Naive B cell (primary cell): ENCODE data around the gene ZNF467. TPM values are rescaled to one million over a fixed set of nuclear protein-coding genes. Genes with fewer than 3 reads are reported as not detected.

Experiments used
- ATAC-seq, 2 donors: fragments of 150-1000 bp; cut with Tn5 transposase; 2 replicates each; pipeline ENCODE4 v1.10.0; 2021; ENCODE audit warnings: low read depth in 2 of 2, mild to moderate bottlenecking in 2 of 2, moderate library complexity in 2 of 2
- DNase-seq: peaks from one replicate; pipeline ENCODE4 v3.0.0; 2022
- H3K27ac Mint-ChIP-seq, 6 donors: one replicate each; pipeline ENCODE4 v1.8.0; 2020 to 2022; ENCODE audit warnings: mild to moderate bottlenecking in 6 of 6, mixed read lengths in 6 of 6, moderate library complexity in 5 of 6, inconsistent platforms in 2 of 6
- H3K27me3 Mint-ChIP-seq, 3 donors: one replicate each; pipeline ENCODE4 v1.8.0; 2021 to 2022; ENCODE audit warnings: mixed read lengths in 3 of 3, mild to moderate bottlenecking in 1 of 3
- H3K36me3 Mint-ChIP-seq, 2 donors: one replicate each; pipeline ENCODE4 v1.8.0; 2020 to 2022; ENCODE audit warnings: mixed read lengths in 2 of 2, inconsistent platforms in 1 of 2, mild to moderate bottlenecking in 1 of 2
- H3K4me1 Mint-ChIP-seq, 3 donors: one replicate each; pipeline ENCODE4 v1.8.0; 2020 to 2022; ENCODE audit warnings: mixed read lengths in 3 of 3, inconsistent platforms in 1 of 3, mild to moderate bottlenecking in 1 of 3, moderate library complexity in 1 of 3
- H3K4me3 Mint-ChIP-seq, 8 donors: one replicate each; pipeline ENCODE4 v1.8.0; 2020 to 2022; ENCODE audit warnings: mild to moderate bottlenecking in 8 of 8, mixed read lengths in 8 of 8, moderate library complexity in 8 of 8, inconsistent platforms in 2 of 8
- H3K9me3 Mint-ChIP-seq, 7 donors: one replicate each; pipeline ENCODE4 v1.8.0; 2020 to 2022; ENCODE audit warnings: mixed read lengths in 7 of 7, mild to moderate bottlenecking in 5 of 7, inconsistent platforms in 2 of 7, moderate library complexity in 1 of 7
- polyA plus RNA-seq, 6 donors: library from polyadenylated mRNA; unstranded; fragments of 300-500 nt; fragmentation: Illumina TruSeq; gene quantifications; one replicate each; pipeline ENCODE4 v1.2.3, GENCODE V29; 2021; ENCODE audit warnings: low read depth in 6 of 6

Gene ZNF467
- polyA plus RNA-seq, 6 donors from 2014 or later: 0.15 to 1.2 (median 0.46) TPM; not detected in 2

- Mint-ChIP-seq H3K27me3 (no peaks in the 10 kb centered on the region), H3K27ac (peak overlapping the region in 2 of 6 donors; percentile 5 to 6), H3K4me1 (no peaks in the 10 kb centered on the region), H3K9me3 (no peaks in the 10 kb centered on the region), H3K36me3 (peaks cover 4 to 8% of the 10 kb centered on the region in 2 donors), H3K4me3 (no peak overlapping the region)
- DNase-seq: no peak
- ATAC-seq: no peak
Observed at GRCh38 chr7:149727053-149727898, 46.1 kb downstream of the ZNF467 start.

- Mint-ChIP-seq H3K36me3 (no peaks in the 10 kb centered on the region), H3K27ac (peak overlapping the region in 1 of 6 donors; percentile 24)
- DNase-seq: no peak
Observed at GRCh38 chr7:149725916-149726315, 47.5 kb downstream of the ZNF467 start.

DNA sequence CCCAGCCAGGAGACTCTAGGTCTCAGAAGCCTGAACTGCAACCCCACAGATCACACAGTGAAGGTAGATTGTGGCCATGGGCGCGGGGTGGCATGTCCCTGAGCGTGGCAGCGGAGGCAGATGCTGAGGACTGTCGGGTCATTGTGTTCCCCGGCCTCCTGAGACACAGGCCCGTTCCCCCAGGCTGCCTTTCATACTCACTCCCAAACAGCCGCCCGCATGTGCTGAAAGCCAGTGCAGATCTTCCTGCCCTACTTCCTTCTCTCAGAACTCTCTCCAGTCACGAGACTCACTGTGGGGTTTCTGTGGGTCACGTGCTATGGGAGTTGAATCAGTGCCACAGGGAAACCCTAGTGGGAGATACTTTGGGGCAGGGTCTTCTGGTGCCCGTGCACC is 48.0 kb downstream of the ZNF467 start:
- Mint-ChIP-seq H3K27ac (no peak overlapping the region), H3K9me3 (no peaks in the 10 kb centered on the region)

More at GRCh38 chr7:149725916-149726315, 47.5 kb downstream of the ZNF467 start:
- Mint-ChIP-seq H3K4me3 (no peak overlapping the region), H3K9me3 (no peaks in the 10 kb centered on the region), H3K4me1 (no peaks in the 10 kb centered on the region), H3K27me3 (no peaks in the 10 kb centered on the region)
- no peak for ATAC-seq

GRCh38 chr7:149724661-149725425 is 48.5 kb downstream of the ZNF467 start:
- DNase-seq: no peak
- no peak for ATAC-seq
- Mint-ChIP-seq H3K9me3 (no peaks in the 10 kb centered on the region), H3K27me3 (no peaks in the 10 kb centered on the region), H3K4me3 (no peak overlapping the region), H3K27ac (no peak overlapping the region), H3K36me3 (peaks cover 0 to 9% of the 10 kb centered on the region in 2 donors), H3K4me1 (peaks cover 0 to 7% (median 0%) of the 10 kb centered on the region in 3 donors)

More for the DNA sequence above, 48.0 kb downstream of the ZNF467 start:
- ATAC-seq (no peak), DNase-seq (no peak)
- Mint-ChIP-seq H3K36me3 (peaks cover 0 to 4% of the 10 kb centered on the region in 2 donors), H3K4me3 (no peak overlapping the region), H3K27me3 (no peaks in the 10 kb centered on the region), H3K4me1 (peaks cover 0 to 3% (median 0%) of the 10 kb centered on the region in 3 donors)

GRCh38 chr7:149723795-149724495 is 49.4 kb downstream of the ZNF467 start:
- Mint-ChIP-seq H3K9me3 (no peaks in the 10 kb centered on the region), H3K27ac (peak overlapping the region in 1 of 6 donors; percentile 51), H3K36me3 (peaks cover 0 to 9% of the 10 kb centered on the region in 2 donors), H3K4me1 (peaks cover 0 to 7% (median 0%) of the 10 kb centered on the region in 3 donors), H3K4me3 (no peak overlapping the region), H3K27me3 (no peaks in the 10 kb centered on the region)
- DNase-seq (no peak), ATAC-seq (no peak)

GRCh38 chr7:149723082-149723767 is 50.2 kb downstream of the ZNF467 start:
- no peak overlapping the region for H3K4me3 Mint-ChIP-seq
- H3K9me3 Mint-ChIP-seq: no peaks in the 10 kb centered on the region

DNA sequence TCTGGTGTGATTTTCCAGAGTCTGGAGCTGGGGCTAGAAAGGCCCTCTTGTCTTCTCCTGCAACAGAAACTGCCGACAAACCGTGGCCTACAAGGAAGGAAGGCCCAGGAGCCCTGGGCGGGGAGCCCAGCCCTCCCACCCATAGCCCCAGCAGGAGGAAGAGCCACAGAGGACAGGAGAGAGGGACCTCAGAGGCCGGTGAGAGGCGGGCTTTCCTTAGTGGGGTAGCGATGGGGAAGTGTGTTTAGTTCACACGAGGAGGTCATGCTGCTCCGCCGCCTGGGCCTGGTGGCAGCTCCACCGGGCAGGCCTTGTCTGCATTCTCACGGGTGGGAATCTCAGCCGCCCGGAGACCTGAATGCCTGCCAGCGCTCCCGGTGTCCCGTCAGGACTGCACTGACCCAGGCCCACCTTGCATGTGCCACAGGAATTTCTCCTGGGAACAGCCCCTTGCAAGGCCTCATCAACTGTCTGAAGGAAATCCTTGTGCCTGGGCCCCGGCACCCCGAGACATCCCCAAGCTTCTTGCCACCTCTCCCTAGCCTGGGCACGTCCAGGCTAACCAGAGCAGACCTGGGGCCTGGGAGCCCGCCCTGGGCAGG is 50.9 kb downstream of the ZNF467 start:
- H3K36me3 Mint-ChIP-seq: peaks cover 0 to 9% of the 10 kb centered on the region in 2 donors
- DNase-seq (no peak), ATAC-seq (no peak)
- no peak overlapping the region for H3K27ac Mint-ChIP-seq
- no peaks in the 10 kb centered on the region for H3K9me3 Mint-ChIP-seq
- H3K4me3 Mint-ChIP-seq: no peak overlapping the region
- peaks cover 0 to 7% (median 4%) of the 10 kb centered on the region in 3 donors for H3K4me1 Mint-ChIP-seq
- H3K27me3 Mint-ChIP-seq: no peaks in the 10 kb centered on the region

More at GRCh38 chr7:149723082-149723767, 50.2 kb downstream of the ZNF467 start:
- H3K27ac Mint-ChIP-seq: no peak overlapping the region
- H3K36me3 Mint-ChIP-seq: peaks cover 0 to 9% of the 10 kb centered on the region in 2 donors
- peaks cover 0 to 7% (median 4%) of the 10 kb centered on the region in 3 donors for H3K4me1 Mint-ChIP-seq
- no peak for DNase-seq
- H3K27me3 Mint-ChIP-seq: no peaks in the 10 kb centered on the region
- ATAC-seq: no peak

- ATAC-seq: no peak
- Mint-ChIP-seq H3K4me1 (peaks cover 4 to 15% (median 11%) of the 10 kb centered on the region in 3 donors), H3K27ac (no peak overlapping the region), H3K9me3 (no peaks in the 10 kb centered on the region), H3K4me3 (no peak overlapping the region), H3K36me3 (peaks cover 0 to 9% of the 10 kb centered on the region in 2 donors), H3K27me3 (no peaks in the 10 kb centered on the region)
- no peak for DNase-seq
Observed at GRCh38 chr7:149721084-149721601, 52.2 kb downstream of the ZNF467 start.

DNA sequence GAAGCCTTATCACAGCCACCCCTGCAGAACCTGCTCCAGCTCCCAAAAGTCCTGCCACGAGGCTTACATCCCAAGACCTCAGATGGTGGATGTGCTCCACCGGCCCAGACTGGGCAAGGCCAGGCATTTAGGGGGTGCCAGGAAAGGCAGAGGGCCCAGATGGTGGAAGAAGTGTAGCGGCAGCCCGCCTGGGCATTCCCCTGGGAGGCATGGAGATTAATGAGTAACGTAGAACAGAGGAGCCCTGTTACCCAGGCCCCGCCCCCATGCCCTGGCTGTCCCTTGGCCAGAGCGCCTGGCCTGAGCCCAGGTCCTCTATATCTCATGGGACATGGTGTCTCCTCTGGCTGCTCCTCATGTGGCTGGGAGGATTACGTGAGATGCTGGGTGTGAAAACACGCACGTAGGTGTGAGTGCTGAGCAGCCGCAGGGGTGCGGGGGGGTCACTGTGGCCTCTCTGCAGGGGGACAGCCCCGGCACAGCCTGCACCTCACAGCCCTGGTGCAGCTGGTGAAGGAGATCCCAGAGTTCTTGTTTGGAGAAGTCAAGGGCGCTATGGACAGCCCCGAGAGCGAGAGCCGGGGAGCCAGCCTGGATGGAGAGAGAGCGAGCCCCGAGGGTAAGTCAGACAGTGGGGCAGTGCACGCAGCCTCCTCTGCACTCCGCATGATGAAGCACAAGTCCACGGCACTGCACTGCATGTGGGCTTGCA is 52.9 kb downstream of the ZNF467 start:
- ATAC-seq (no peak), DNase-seq (no peak)
- H3K4me3 Mint-ChIP-seq: no peak overlapping the region
- peak overlapping the region in 1 of 6 donors; percentile 30 for H3K27ac Mint-ChIP-seq
- no peaks in the 10 kb centered on the region for H3K9me3 Mint-ChIP-seq
- H3K27me3 Mint-ChIP-seq: no peaks in the 10 kb centered on the region
- H3K4me1 Mint-ChIP-seq: peaks cover 10 to 21% (median 17%) of the 10 kb centered on the region in 3 donors
- H3K36me3 Mint-ChIP-seq: peaks cover 0 to 9% of the 10 kb centered on the region in 2 donors

DNA sequence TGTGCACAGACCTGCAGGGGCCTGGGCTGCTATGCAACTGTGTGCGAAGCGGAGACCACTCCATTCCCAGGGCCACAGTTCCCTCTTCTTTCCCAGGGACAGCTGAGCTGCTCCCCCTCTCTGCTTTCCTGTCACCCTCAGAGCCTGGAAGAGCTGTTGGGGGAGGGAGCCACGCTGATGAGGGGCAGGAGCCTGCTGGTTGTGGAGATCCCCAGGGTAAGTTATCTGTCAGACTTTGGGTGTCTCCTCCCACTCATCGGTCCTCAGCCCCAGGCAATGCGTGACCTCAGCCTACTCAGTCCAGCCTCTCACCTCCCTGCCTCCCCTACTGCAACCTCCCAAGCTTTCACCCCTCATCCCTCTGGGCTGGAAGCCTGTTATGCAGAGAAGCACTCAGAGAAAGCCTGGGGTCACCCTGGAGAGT is 53.5 kb downstream of the ZNF467 start:
- ATAC-seq (no peak), DNase-seq (no peak)
- peak overlapping the region in 2 of 6 donors; percentile 12 to 30 for H3K27ac Mint-ChIP-seq

DNA sequence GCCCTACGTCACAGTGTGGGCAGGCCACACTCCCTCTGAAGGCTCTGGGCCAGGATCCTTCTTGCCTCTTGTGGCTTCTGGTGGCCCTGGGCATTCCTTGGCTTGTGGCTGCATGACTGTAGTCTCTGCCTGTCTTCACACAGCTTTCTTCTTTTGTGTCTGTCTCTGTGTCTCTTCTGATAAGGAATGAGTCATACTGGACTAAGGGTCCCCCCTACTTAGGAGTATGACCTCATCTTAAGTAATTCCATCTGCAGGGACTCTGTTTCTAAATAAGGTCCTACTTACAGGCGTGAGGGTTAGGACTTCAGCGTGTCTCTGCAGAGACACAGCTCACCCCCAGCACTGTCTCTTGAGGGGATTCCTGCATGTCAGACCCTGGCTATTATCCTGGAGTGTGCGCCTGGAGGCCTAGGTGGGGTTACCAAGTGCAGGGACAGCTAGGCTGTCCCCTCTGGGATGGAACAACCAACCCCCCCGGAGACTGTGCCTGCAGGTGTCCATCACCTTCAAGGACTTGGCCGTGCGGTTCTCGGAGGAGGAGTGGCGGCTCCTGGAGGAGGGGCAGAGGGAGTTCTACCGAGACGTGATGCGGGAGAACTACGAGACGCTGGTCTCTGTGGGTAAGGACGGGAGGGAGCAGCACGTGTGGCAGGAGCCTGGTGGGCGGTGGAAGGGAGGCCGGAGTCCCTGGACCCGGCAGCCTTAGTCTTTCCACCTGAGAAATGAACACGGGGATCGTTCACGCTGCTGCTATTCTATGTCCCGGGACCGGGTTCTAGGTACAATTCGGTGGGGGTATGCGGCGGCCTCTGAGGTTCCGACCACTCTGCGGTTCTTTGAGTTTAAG is 54.1 kb downstream of the ZNF467 start:
- Mint-ChIP-seq H3K4me3 (peak overlapping the region in 1 of 8 donors; percentile 71), H3K27me3 (no peaks in the 10 kb centered on the region), H3K4me1 (peaks cover 16 to 26% (median 23%) of the 10 kb centered on the region in 3 donors), H3K27ac (no peak overlapping the region), H3K9me3 (no peaks in the 10 kb centered on the region), H3K36me3 (peaks cover 0 to 9% of the 10 kb centered on the region in 2 donors)
- DNase-seq (no peak), ATAC-seq (no peak)

More for the DNA sequence above, 53.5 kb downstream of the ZNF467 start:
- H3K4me1 Mint-ChIP-seq: peaks cover 16 to 26% (median 23%) of the 10 kb centered on the region in 3 donors
- no peak overlapping the region for H3K4me3 Mint-ChIP-seq
- H3K27me3 Mint-ChIP-seq: no peaks in the 10 kb centered on the region
- peaks cover 0 to 9% of the 10 kb centered on the region in 2 donors for H3K36me3 Mint-ChIP-seq
- no peaks in the 10 kb centered on the region for H3K9me3 Mint-ChIP-seq
